Measurements from ENCODE around the gene C2CD4D.

DNA sequence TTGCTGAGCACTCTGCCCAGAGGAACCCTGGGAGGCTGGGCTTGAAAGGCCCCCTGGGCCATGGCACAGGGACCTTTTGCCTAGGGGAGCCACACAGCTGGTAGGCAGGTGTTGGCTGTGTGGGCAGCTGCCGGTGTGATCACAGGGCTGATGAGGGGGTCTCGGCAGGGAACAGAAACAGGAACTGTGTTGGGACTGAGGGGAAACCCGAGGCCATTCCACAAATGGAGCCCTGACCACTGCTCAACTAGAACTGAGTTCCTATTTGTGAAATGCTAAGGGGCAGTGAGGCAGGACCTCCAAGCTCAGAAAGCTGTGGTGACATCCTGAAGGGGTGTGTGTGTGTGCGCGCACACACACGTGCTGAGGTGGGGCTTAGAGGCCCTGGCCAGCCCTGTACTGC is 20.3 kb upstream of the C2CD4D start:
- TF ChIP-seq, protein P1, sequence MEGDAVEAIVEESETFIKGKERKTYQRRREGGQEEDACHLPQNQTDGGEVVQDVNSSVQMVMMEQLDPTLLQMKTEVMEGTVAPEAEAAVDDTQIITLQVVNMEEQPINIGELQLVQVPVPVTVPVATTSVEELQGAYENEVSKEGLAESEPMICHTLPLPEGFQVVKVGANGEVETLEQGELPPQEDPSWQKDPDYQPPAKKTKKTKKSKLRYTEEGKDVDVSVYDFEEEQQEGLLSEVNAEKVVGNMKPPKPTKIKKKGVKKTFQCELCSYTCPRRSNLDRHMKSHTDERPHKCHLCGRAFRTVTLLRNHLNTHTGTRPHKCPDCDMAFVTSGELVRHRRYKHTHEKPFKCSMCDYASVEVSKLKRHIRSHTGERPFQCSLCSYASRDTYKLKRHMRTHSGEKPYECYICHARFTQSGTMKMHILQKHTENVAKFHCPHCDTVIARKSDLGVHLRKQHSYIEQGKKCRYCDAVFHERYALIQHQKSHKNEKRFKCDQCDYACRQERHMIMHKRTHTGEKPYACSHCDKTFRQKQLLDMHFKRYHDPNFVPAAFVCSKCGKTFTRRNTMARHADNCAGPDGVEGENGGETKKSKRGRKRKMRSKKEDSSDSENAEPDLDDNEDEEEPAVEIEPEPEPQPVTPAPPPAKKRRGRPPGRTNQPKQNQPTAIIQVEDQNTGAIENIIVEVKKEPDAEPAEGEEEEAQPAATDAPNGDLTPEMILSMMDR (IDR thresholded peaks at IDR 0.05; ENCODE audit: insufficient read depth, low read length, poor library complexity, severe bottlenecking) = no peak
- TF ChIP-seq EZH2phosphoT487 (conservative IDR thresholded peaks at IDR 0.05; ENCODE audit: low read length) = no peak

All from SU-DHL-6 (cell line).